GM12801 (cell line): ENCODE measurements around the gene SP3.

Experiments
- TF ChIP-seq, protein P1 (sequence below): IDR thresholded peaks from one replicate; pipeline ENCODE4 v1.5.1; 2011; ENCODE audit warnings: control low read depth; ENCODE audit not compliant: insufficient read length; ENCODE audit errors: extremely low read depth

SP3 gene

DNA sequence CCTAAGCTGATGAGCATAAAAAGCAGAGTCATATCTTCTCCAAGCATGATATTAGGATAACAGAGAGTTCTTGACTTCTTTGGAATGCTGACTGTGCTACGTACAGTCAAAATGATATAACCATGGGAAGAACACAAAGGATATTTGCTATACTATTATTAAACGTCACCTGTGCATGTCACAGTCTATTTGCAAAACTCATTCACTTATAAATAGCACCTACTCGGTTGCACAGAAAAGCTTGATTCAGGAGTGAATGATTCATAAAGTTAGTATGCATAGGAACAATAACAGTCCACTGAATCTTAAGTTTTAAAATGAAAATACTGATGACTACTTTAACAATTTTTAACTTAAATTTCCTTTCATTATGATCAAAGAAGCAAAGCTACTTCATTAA is 83.3 kb downstream of the SP3 start:
- TF ChIP-seq, protein P1, sequence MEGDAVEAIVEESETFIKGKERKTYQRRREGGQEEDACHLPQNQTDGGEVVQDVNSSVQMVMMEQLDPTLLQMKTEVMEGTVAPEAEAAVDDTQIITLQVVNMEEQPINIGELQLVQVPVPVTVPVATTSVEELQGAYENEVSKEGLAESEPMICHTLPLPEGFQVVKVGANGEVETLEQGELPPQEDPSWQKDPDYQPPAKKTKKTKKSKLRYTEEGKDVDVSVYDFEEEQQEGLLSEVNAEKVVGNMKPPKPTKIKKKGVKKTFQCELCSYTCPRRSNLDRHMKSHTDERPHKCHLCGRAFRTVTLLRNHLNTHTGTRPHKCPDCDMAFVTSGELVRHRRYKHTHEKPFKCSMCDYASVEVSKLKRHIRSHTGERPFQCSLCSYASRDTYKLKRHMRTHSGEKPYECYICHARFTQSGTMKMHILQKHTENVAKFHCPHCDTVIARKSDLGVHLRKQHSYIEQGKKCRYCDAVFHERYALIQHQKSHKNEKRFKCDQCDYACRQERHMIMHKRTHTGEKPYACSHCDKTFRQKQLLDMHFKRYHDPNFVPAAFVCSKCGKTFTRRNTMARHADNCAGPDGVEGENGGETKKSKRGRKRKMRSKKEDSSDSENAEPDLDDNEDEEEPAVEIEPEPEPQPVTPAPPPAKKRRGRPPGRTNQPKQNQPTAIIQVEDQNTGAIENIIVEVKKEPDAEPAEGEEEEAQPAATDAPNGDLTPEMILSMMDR, result no peak

DNA sequence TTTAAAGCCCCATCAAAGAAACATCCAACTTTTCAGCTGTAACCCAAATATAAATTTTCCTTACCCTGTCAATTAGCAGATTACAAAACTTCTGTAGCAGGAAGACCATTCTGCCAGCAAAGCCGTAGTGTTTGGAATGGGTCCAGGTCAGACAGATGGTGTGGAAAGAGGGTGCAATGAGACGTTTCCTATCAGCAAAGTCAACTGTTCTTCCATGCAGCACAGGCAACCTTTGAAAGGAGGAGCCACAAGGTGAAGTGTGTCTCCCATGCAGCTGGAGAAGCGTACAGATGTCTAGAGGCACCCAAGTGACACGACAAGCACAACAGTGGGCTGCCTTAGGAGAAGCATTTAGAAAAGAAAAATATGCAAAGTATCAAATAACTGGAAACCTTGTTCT is 83.7 kb downstream of the SP3 start:
- TF ChIP-seq, protein P1, result no peak

DNA sequence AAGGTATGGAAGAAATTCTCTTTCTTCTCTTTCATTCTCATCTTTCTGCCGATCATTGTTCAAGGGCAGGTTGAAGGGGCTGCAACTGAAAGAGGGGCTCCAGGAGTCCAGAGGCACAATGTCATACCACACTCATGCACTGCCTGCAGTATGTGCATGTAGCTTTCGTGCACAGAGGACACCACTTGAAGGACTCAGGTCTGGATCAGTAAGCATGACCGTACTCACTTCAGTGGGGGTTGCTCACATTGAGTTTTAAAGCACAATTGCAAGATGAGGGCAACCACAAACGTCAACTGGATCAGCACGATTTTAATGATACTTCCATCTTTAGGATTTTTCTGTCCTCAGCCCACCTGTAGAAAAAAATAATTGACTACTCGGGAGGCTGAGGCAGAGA is 84.6 kb downstream of the SP3 start:
- TF ChIP-seq, protein P1, result no peak

DNA sequence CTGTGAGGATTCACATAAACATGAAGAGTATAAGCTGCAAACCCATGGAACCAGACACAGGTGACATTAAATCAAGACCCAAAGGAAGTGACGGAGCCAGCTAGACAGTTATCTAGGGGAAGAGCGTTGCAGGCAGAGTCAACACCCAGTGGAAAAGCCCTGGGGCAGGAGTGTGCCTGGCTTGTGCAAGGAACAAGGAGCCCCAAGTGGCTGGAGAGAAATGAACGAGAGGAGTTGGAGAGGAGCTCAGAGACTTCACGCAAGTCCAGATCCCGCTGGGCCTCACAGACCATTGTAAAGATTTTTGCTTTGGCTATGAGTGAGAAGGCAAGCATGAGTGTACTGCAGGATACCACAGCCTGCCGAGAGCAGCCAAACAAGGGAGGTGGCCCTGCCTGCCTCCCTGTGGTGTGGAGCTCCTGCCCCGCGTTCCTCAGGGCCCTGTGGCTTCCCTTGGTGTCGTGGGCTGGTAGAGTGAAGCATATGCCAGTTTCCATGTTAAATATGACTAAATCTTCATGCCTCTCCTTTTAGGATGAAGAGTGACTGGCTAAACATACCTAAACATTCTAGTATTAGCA is 88.2 kb downstream of the SP3 start:
- TF ChIP-seq, protein P1, result no peak

DNA sequence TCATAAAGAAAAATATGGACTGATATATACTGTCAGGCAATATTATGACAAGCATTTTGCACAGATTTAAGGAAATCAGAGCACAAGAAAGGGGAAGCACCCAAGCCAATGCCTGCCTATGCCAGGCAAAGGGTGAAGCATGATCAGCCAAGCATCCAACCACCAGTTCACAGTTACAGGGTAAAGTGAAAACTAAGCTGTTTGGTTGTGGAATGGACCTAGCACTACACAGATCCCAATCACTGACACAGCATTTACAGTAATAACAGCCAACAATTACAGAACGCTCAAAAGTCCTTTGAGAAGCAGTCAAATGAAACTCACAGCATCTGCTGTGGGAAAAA is 90.3 kb downstream of the SP3 start:
- TF ChIP-seq, protein P1, result no peak

DNA sequence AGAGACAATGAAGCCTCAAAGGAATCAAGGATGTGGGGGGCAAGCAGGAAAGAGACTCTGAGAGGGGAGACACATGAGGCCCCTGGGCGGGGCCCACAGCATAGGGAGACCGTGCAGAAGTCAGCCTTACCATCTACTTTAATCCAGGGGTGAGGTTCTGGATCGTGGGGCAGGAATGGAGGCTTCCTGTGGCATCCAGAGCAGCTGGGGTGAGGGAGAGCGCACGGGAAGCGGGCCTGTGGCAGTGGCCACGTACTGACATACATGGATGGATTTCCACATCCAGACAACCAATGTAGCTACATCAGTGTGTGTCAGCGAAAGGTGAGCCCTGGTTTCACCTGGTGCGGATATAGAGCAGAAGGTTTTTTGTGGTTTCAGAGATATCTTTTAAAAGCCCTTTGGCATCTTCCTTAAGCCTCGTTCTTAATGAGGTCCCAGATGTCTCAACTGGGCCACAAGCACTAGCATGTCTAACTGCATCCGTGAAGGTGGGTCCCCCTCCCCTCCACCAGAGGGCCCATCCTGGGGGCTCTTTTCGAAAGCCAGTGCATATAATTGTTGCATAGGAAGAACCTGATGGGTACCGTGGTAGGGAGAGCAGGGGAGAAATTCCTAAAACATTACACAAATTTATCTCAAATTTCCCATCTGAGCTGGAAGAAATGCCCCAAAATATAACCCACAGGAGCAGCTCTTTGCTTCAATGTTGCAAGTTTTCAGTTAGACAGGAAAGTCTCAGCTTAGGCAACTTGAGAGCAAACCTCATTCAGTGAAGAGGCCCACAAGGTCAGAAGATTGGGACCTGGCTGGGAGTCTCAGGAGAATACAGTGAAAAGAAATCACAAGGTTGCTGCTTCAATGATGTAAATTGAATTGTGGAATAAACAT is 90.9 kb downstream of the SP3 start:
- TF ChIP-seq, protein P1, result no peak

DNA sequence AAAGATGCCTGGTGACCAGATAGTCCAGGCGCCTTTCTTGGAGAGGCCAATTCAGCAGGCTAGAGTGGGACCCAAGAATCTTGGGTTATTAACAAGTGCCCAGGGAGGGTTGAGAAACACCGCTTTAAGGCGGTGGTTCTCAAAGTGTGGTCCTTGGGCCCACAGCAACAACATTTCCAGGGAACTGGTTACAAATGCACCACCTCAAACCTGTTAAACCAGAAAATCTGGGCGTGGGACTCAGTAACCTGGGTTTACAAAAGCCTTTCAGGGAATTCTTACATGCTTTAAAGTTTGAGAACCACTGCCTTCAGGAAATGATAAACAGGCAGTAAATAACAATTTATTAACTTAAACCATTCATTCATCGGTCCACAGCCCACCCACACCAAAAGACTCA is 92.5 kb downstream of the SP3 start:
- TF ChIP-seq, protein P1, result no peak
